Type B pancreatic cell (in vitro differentiated cells): ENCODE data around the gene CELF3. TPM values are rescaled to one million over a fixed set of nuclear protein-coding genes. Genes with fewer than 3 reads are reported as not detected.

Experiments
- DNase-seq: peaks from one replicate; pipeline ENCODE4 v3.0.0; 2021; ENCODE audit warnings: mixed read lengths; ENCODE audit not compliant: unreplicated experiment; ENCODE audit errors: extremely low spot score
- H3K27ac Mint-ChIP-seq: 2 replicates; pipeline ENCODE4 v1.8.0; 2021; ENCODE audit warnings: mild to moderate bottlenecking, mixed read lengths
- H3K27me3 Mint-ChIP-seq: 2 replicates; pipeline ENCODE4 v1.8.0; 2021; ENCODE audit warnings: mixed read lengths
- H3K36me3 Mint-ChIP-seq: 2 replicates; pipeline ENCODE4 v1.8.0; 2021; ENCODE audit warnings: mixed read lengths
- H3K4me1 Mint-ChIP-seq: one replicate; pipeline ENCODE4 v1.8.0; 2021; ENCODE audit warnings: mixed read lengths; ENCODE audit not compliant: unreplicated experiment
- H3K4me3 Mint-ChIP-seq: 2 replicates; pipeline ENCODE4 v1.8.0; 2021; ENCODE audit warnings: mild to moderate bottlenecking, mixed read lengths
- H3K9me3 Mint-ChIP-seq: 2 replicates; pipeline ENCODE4 v1.8.0; 2021; ENCODE audit warnings: mixed read lengths
- total RNA-seq: library from RNA; stranded (reverse); gene quantifications from 2 replicates; pipeline ENCODE4 v1.2.1, GENCODE V29; 2021; ENCODE audit warnings: low replicate concordance
- TF ChIP-seq, protein P1 (sequence below): fragments of 200-600 bp; sonication (generic); conservative IDR thresholded peaks from 2 replicates; pipeline ENCODE4 v1.5.0; 2021; ENCODE audit warnings: antibody characterized with exemption, mild to moderate bottlenecking

Gene CELF3
- total RNA-seq, 1 donor from 2014 or later, result 17.9 TPM

DNA sequence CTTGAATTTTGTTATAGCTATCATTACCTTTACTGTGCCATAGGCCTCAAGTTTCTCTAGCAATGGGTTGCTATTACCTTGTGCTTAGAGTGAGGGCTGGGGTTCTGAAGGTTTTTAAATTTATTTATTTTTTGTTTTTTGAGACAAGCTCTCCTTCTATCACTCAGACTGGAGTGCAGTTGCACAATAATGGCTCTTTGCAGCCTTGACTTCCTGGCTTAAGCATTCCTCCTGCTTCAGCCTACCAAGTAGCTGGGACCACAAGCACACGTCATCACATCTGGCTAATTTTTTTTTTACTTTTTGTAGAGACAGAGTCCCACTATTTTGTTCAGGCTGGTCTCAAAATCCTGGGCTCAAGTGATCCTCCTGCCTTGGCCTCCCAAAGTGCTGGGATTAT is 63.2 kb downstream of the CELF3 start:
- Mint-ChIP-seq H3K4me1 (peaks cover 12% of the 10 kb centered on the region), H3K27me3 (no peaks in the 10 kb centered on the region), H3K27ac (no peak overlapping the region), H3K4me3 (no peak overlapping the region), H3K9me3 (peaks cover 7% of the 10 kb centered on the region), H3K36me3 (peaks cover 22% of the 10 kb centered on the region)
- TF ChIP-seq, protein P1, sequence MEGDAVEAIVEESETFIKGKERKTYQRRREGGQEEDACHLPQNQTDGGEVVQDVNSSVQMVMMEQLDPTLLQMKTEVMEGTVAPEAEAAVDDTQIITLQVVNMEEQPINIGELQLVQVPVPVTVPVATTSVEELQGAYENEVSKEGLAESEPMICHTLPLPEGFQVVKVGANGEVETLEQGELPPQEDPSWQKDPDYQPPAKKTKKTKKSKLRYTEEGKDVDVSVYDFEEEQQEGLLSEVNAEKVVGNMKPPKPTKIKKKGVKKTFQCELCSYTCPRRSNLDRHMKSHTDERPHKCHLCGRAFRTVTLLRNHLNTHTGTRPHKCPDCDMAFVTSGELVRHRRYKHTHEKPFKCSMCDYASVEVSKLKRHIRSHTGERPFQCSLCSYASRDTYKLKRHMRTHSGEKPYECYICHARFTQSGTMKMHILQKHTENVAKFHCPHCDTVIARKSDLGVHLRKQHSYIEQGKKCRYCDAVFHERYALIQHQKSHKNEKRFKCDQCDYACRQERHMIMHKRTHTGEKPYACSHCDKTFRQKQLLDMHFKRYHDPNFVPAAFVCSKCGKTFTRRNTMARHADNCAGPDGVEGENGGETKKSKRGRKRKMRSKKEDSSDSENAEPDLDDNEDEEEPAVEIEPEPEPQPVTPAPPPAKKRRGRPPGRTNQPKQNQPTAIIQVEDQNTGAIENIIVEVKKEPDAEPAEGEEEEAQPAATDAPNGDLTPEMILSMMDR, result no peak
- no peak for DNase-seq

Other genes starting within 250 kb of the CELF3 start
- gene CGN, start 205.4 kb downstream of the CELF3 start, total RNA-seq, result 29.0 and 52.8 TPM in 2 replicates
- gene TUFT1, start 176.5 kb downstream of the CELF3 start, total RNA-seq, result 15.5 and 34.7 TPM in 2 replicates
- gene SNX27, start 104.8 kb downstream of the CELF3 start, total RNA-seq, result 33.1 and 40.7 TPM in 2 replicates
- gene RIIAD1, start 4.7 kb upstream of the CELF3 start, total RNA-seq, result 3.1 and 3.6 TPM in 2 replicates
- gene MRPL9, start 46.7 kb upstream of the CELF3 start, total RNA-seq, result 80.4 and 92.1 TPM in 2 replicates
- gene TDRKH, start 73.7 kb upstream of the CELF3 start, total RNA-seq, result 8.9 and 10.0 TPM in 2 replicates
- gene LINGO4, start 88.6 kb upstream of the CELF3 start, total RNA-seq, result not detected in 2 replicates
- gene RORC, start 115.0 kb upstream of the CELF3 start, total RNA-seq, result not detected in 2 replicates
- gene C2CD4D, start 123.0 kb upstream of the CELF3 start, total RNA-seq, result 0.43 and 0.45 TPM in 2 replicates
- not detected in 2 replicates for gene THEM5, start 136.9 kb upstream of the CELF3 start, total RNA-seq
- 4.7 and 15.6 TPM in 2 replicates for gene THEM4, start 192.7 kb upstream of the CELF3 start, total RNA-seq